Activated gamma-delta T cell treated with anti-CD3 and anti-CD28 coated beads, Interleukin-2, amount 50 U/mL, for 16 hours (primary cell): ENCODE results near the gene WSCD2.

Experiments used
- DNase-seq: peaks from one replicate; pipeline ENCODE4 v3.0.0-alpha.2; 2020; ENCODE audit warnings: low read depth

The WSCD2 gene

DNA sequence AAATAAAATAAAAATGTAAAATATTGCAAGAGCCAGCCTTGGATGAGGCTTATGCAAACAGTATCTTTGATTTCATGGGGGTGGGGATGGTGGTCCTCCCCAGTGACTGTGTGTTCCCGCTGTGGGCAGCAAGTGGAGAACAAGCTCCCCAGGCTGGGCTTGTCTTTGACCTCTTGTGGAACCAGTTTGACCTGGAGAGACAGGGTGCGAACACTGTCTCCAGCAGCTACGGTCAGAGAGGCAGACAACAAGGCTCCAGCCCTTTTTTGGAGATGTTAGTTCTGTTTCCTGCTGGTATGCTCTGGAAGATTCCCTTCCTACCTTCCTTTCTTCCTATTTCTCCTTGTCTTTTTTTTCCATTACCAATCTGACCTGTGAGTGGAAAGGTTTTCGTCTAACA, 21.8 kb upstream of the WSCD2 start:
- DNase-seq = no peak

DNA sequence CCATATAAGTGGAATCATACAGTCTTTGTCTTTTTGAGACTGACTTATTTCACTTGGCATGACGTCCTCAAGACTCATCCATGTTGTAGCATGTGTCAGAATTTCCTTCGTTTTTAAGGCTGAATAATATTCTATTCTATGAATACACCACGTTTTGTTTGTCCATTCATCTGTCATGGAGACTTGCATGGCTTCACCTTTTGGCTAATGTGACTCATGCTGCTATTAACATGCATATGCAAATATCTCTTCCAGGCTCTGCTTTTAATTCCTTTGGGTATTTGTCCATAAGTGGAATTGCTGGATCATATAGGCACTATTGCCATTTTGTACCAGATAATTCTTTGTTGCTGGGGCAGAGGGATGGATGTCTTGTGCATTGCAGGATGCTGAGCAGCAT, 19.6 kb upstream of the WSCD2 start:
- DNase-seq = no peak

DNA sequence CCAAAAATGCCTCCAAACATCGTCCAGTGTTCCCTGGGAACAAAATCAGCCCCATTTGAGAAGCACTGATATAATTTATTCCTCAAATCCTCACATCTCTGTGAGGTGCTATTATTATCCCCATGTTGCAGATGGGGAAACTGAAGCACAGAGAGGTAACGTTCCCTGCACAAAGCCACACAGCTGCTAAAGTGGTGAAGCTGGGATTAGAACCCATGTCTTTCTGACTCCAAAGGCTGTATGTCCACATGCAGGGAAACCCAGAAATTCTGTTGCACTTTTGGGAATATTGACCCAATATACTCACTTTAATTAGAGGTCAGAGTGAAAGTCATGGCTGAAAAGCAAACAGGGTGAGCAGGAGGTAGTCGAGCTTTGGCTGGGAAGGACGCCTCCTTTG, 19.1 kb upstream of the WSCD2 start:
- DNase-seq = no peak

DNA sequence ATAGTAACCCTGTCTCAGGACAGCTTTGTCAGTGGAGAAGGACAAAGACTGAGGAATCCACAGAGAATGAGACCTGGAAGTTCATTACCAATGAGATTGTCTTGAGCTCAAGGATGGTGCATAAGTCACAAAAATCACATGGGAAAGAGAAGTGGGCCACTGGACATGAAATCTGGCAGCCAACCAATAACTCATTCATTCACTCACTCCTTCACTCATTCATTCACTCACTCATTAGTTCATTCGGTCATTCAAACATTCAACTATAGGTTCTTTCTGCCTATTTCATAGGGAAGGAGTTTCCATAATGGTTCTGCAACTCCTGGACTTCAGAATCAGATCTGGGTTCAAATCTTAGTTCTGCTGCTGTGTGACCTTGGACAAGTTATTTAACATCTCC, 18.2 kb upstream of the WSCD2 start:
- no peak for DNase-seq

DNA sequence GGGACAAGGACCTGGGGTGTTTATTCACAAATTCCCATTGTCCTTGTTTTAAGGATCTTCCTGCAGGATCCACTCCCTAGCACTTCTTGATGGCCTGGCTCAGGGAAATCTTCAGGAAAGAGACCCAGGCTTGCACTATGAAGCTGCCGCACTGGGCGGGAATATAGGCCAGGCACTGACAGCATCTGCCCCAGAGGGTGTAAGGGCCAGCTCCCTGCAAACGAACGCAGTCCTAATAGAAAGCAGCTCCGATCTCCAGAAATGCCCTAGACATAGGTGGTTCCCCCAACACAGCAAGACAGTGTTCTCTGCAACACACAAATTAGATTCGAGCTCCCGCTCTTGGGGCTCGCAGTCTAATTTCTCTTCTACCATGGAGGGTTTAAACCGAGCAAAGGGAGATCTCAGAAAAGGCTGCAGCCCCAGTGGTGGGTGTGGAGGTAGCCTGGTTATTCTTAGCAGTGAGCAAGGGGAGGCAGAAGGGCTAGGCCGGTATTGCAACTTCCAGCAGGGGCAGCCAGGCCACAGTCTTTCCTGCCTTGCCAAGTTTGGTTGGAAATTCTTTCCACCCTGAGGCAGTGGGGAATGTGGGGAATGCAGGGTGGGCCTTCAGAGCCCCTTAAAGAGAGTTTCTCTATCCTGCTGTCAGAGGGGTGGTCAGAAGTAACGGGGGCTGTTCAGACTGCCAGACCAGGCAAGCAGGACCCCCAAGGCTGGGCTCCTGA, 16.1 kb upstream of the WSCD2 start:
- DNase-seq = no peak

DNA sequence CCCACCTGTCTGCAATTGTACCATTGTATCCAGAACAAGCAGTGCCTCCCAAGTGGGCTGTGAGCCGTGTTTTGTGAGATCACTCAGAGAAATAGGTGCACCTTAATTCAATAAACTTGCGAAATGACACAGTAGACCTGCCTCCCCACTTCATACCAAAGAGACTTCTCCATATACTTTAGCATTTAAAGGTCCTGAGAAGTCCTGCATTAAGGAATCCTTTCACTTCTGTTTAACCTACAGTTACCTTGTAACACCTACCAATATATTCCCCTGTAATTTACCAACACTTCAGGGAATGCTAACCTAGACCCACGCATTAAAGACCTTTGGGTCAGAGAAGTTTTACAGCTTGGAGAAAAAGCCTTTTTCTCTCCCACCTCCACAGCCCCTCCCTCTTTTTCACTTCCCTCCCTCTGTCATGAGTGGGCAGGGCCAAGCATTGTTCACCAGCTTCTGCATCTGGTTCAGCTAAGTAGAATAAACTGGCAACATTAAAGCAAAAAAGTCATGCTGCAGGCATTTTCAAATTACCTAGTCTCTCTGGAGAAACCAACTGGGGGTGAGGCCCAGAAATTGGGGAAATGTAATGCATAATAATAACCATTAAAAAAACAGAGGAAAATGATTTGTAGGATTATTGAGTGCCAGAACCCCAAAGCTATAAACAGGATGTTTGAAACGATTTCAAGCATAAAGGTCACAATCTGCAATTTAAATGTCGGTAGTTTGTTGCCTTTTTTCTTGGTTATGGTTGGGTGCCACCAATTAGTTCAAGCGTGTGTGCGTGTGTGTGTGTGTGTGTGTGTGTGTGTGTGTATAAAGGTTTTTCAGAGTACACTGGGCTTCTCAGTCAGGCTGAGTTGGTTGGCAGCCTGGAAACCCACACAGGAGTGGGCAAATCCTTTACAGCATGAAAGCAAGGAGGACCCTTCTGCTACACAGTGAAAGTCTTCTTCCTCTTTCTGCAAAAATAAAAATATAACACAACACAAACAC, 13.7 kb upstream of the WSCD2 start:
- DNase-seq = no peak

DNA sequence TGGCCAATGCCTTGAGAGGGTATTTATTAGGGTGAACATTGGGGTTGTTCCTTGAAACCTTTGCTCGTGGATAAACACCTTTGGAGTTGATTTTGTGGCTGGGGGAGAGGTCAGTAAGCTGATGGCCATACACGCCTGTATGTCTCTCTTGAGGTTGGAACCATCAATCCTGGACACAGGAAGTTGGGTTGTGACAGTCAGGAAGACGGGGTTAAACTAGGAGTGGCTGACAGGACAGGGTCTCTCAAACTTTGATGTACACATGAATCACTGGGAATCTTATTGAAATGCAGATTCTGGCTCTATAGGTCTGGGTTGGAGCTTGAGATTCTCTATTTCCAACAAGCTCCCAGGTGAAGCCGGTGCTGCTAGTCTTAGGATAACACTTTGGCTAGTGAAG, 12.8 kb upstream of the WSCD2 start:
- DNase-seq = no peak

DNA sequence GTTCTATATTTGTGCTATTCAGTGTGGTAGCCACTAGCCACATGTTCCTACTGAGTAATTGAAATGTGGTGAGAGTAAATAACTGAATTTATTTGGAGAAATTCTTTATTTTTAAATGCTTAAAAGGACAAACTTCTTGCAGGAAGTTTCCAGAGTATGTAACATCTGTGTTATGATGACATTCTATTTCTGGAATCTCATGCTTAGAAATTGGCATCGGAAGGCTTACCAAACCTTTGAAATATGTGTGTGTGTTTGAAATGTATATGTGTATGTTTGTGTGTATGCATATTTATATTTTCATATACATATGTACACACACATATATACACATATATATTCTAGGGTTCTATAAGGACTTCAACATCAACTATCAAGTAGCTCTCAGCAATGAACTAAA, 12.4 kb upstream of the WSCD2 start:
- DNase-seq = no peak

DNA sequence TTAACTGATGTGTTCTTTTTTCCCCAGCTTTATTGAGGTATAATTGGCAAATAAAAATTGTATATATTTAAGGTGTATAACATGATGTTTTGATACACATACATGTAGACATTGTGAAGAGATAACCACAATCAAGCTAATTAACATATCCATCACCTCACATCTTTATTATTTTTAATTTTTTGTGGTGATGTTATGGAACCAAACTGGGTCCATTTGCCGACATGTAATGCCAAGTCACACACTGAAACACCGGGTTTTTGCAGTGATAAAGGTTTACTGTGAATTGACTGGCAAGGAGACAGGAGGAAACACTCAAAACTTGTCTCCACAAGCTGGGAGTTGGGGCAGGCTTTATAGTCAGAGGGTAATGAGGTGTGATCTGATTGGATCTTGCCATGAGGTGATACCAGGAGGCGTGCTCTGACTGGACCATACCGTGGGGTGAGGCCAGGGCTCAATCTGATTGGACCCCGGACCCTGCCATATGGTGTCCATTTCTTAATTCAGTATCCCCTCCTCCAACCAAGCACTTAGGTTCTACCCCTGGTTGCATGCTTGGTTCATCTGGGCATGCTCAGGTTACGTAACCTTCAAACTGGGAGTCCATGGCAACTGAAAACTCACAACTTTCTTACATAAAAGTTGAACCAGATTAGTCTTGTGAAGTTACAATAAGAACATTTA, 11.8 kb upstream of the WSCD2 start:
- DNase-seq = no peak

DNA sequence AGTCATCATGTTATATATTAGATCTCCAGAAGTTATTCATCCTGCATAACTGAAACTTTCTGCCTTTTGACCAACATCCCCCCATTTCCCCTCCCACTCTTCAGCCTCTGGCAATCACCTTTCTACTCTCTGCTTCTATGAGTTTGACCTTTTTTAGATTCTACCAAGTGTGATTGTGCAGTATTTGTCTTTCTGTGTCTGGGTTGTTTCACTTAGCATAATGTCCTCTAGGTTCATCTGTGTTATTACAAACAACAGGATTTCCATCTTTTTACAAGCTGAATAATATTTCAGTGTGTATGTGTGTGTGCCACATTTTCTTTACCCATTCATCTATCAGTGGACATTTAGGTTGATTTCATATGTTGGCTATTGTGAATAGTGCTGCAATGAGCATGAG, 11.2 kb upstream of the WSCD2 start:
- no peak for DNase-seq

DNA sequence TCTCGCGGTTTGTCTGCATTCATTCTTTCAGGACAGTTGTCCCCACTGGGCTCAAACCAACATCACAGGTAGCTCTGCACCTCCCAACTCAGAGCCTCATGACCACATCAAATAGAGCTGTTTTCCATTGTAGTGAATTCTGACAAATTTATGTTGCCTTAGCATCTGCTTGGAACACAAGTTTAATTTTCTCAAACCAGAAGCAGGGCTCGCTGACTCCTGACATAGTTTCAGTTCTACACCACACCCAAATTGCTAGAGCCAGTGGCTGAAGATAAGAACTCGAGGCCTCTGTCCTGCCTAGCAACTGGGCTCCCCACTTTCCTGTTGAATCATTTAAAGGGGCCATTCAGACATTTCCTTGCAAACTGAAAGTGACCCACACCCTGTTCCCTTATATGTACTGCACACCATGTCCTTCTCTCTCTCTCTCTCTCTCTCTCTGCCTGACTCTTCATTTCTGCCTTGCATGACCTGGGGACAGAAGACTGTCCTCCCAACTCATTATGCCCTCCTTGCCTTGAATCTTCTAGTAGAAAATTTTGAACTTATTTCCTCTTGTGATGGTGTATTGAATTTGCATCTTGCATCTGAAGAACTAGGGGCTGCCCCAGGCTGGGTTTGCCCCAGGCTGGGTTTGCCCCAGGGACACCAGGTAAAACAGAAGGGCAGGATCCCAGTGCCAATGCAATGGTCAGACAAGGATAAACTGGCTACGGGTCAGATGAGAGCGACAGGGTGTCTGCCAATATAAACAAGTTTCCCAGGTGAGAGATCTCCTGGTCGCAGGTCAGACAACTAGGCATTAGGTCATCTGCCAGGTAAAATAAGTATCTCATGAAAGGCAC, 9.7 kb upstream of the WSCD2 start:
- DNase-seq = no peak

DNA sequence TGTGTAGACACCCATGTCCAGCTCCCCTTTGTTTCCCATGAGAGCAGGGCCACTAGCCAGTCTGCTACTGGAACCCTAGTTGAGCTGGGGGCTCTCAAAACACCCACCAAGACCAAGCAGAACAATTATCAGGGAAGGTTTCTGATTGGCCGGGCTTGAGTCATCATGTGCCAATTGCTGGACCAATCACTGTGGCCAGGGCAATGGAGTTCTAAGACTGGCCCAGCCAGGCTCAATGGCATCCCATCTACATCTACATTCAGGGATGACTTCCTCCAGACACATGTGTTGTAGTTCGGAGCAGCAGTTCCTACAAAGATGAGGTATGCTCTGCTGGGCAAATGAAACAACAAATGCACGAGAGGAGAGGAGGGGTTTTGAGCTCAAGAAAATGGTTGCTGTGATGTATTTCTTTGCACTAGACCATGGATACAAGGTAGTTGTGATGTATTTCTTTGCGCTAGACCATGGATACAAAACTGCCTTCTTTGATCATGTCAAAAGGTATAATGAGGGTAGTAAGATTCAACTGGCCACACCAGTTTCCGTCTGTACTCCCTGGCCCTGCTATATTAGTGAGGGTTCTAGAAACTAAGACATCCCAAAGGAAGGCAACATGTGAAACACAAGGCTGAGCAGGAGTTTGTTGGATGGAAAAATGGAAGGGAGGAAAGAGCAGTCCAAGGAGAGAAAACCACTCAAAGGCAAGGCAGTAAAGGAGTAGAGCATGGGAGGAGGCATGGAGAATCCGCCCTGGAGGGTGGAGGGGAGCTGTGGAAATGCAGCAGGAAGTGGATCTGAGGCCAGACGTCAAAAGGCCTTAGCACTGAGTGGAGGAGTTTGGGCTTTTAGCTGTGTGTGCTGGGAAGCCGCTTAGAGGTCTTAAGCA, 8.9 kb upstream of the WSCD2 start:
- no peak for DNase-seq

DNA sequence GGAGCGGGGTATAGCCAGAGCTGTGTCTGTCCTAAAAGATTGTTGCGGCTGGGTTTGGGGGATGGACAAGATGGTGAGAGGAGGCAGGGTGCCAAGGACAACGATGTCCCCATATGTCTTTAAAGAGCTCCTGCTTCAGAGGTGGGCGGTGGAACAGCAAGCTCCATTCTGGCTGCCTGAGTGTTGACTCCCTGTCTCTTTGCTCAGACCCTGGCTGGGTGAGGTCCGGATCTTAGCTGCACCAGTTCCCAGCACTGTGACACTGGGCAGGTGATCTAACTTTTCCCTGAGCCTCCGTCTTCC, 8.3 kb upstream of the WSCD2 start:
- DNase-seq = no peak

DNA sequence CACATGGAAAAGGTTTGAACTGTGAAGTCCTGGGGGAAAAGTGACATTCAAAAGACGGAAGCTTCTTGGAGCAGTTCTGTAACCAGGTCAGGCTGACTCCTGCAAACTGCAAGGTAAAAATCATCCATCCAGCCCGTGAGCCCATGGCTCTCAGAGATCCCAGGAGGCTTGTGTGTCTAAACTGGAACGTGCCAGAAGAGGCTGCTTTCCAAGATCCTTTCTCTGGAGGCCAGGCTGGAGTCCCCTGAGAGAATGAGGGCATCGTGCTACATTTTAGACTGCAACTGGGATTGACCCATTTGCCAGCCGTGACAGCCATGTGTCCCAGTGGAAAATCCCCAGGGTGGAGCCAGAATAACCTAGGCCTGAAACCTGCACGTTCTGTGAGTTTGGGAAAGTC, 7.8 kb upstream of the WSCD2 start:
- no peak for DNase-seq

DNA sequence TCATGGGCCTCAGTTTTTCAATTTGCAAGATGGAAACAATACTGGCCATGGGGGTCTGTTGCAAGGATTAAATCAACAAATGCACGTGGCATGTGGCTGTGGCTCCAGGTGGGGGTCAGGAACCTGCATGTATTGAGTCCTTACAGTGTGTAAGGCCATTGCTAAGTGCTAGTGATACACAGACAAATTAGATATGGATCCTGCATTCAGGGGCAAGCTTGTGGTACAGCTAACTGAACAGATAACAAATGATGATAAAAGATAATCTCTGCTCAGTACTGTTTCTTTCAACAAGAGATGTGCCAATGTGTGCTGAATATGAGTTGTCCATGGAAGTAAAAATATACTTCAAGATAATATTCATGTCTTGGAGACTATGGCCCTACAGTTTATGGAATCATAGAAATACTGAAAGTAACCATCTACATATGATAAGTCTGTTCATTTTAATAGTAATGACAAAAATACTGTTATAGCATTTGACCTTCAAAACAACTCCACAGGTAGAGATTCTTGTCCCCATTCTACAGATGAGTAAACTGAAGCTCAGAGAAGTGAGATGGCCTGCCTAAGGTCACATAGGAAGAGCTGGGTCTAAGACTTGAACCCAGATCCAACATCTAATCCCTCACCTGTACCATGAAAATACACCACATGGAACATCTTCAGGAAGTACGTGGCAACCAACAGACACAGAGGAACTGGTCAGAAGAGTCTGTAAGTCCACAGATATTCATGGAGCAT, 7.2 kb upstream of the WSCD2 start:
- DNase-seq = no peak

DNA sequence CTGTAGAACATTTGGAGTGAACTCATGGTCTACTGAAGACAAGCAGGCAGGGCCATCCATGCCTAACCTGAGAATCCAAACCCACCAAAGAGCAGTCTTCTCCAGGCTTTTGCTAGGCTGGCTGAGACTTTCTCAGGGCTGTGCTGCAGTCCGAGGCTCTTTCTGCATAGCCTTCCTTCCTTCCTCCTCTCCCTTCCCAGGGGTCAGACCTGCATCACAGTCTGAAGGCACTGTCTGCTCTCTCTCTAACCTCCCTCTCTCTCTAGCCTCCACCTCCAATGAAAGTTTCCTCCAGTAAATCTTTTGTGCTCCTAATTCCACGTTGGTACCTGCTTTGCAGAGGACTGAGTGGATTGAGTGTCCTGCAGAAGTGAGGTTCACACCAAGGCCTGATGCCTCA, 6.4 kb upstream of the WSCD2 start:
- no peak for DNase-seq

DNA sequence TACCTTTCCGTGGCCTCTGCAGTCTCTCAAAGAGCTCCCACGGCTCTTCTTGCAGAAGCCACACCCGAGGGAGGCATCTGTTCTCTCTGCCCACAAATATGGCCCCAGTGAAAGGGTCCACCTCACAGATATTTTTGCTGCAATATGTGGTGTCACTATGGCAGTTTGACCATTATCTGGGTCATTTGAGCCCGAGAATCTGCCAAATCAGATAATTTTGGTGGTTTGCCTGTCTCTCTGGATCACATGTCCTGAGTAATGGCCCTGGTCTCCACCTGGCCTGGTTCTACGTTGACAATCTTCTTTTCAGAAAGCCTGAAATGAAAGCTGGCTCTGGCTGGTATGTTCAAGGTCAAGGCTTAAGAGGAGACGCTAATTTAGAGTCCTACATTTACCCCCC, 5.7 kb upstream of the WSCD2 start:
- no peak for DNase-seq

DNA sequence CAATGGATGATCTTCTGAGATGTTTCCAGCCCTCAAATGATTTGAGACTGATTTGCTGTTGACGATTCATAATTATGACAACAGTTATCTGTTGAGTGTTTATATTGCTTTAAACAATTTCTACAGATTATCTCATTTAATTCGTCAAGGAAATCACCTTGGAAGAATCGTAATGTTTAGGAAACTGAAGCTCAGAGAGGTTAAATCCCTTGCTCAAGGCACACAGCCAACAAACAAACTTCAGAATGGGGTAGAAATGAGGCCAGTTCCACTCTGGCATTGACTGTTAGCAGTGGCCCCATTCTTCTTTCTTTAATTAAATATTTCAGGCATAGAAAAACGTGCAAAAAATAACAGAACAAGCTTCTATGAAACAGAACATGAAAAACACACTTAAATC, 4.0 kb upstream of the WSCD2 start:
- no peak for DNase-seq

DNA sequence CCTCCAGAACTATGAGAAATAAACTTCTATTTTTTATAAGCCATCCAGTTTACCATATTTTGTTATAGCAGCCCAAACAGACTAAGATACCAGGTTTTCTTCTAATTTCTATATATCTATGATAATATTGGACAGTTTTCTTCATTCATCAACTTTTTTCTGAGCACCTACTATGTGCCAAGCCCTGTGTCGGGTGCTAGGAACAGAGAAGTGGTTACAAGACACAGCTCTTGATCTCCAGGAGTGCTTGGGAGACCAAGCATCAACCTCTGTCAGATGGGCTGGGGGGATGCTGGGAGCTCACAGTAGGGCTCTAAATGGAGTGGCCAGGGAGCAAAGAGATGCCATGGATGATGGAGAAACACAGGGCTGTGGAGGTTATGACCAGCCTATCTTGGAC, 2.9 kb upstream of the WSCD2 start:
- no peak for DNase-seq

DNA sequence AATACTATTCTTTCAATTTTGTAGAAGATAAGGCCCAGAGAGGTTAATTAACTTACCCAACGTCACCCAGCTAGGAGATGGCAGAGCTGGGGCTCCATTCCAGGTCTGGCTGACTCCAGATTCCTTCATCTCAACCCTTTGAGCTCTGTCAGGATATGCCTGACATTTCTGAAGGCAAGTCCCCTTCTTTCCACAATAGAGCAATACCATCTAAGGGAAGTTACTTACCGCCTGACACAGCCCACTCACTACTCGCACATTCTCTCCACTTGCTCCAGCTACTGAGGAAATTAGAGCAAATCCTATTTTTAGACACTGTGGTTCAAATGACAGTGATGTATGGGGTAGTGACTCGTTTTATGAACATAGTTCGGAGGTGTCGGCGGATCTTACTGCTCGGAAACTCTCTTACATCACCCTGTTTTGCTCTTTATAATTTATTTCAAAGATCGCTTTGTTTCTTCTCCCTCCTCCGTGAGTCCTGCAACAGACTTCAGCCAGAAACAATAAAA, 2.0 kb upstream of the WSCD2 start:
- no peak for DNase-seq
